ENCODE data around the gene HOXA7. TPM values are rescaled to one million over a fixed set of nuclear protein-coding genes. Genes with fewer than 3 reads are reported as not detected.

The HOXA7 gene
- total RNA-seq, 1 experiment from 2014 or later, result not detected

- peaks cover 42% of the 10 kb centered on the region for H3K4me1 ChIP-seq (replicated peaks; ENCODE audit: insufficient read depth)
- no TSS peak for BruUV-seq (replicated peaks)
- peak overlapping the region; percentile 98 for H3K4me2 ChIP-seq
- H3K4me3 ChIP-seq, result peak overlapping the region; percentile 90
- H3F3A ChIP-seq (ENCODE audit: insufficient read depth, low read depth), result peaks cover 70% of the 10 kb centered on the region
- CTCF ChIA-PET, result interaction anchor here (0.7 kb wide), 1 partner anchor 450 kb away, joined by 4 read pairs; no protein-coding TSS in a partner anchor
- TF ChIP-seq, protein P1, sequence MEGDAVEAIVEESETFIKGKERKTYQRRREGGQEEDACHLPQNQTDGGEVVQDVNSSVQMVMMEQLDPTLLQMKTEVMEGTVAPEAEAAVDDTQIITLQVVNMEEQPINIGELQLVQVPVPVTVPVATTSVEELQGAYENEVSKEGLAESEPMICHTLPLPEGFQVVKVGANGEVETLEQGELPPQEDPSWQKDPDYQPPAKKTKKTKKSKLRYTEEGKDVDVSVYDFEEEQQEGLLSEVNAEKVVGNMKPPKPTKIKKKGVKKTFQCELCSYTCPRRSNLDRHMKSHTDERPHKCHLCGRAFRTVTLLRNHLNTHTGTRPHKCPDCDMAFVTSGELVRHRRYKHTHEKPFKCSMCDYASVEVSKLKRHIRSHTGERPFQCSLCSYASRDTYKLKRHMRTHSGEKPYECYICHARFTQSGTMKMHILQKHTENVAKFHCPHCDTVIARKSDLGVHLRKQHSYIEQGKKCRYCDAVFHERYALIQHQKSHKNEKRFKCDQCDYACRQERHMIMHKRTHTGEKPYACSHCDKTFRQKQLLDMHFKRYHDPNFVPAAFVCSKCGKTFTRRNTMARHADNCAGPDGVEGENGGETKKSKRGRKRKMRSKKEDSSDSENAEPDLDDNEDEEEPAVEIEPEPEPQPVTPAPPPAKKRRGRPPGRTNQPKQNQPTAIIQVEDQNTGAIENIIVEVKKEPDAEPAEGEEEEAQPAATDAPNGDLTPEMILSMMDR (conservative IDR thresholded peaks at IDR 0.05), result no peak
- TF ChIP-seq EZH2 (IDR thresholded peaks at IDR 0.05; ENCODE audit: low read depth), result no peak
- no peaks in the 10 kb centered on the region for H3K9me2 ChIP-seq (ENCODE audit: insufficient read depth)
- H3K79me2 ChIP-seq (ENCODE audit: low read depth), result peaks cover 86% of the 10 kb centered on the region
- no peaks in the 10 kb centered on the region for H3K9me3 ChIP-seq (ENCODE audit: insufficient read depth, low read depth)
- intact Hi-C loops (cut with micrococcal nuclease; ENCODE audit: unreplicated experiment), result loop anchor here (1.0 to 10.0 kb wide), 6 partner anchors 33 to 630 kb away; partner anchors contain the start of genes SKAP2 and TAX1BP1
- no peaks in the 10 kb centered on the region for H4K20me1 ChIP-seq (ENCODE audit: insufficient read depth)
- no peak for DNase-seq
- peak overlapping the region; percentile 95 for H3K27ac ChIP-seq
- H3K36me3 ChIP-seq (ENCODE audit: low read depth), result peaks cover 39% of the 10 kb centered on the region
- H2AFZ ChIP-seq, result peak overlapping the region; percentile 70; the same call in 1 of the 2 replicates
- H3K27me3 ChIP-seq (ENCODE audit: insufficient read depth, low read depth), result no peaks in the 10 kb centered on the region
- POLR2A ChIA-PET (ENCODE audit: unreplicated experiment), result interaction anchor here (0.7 to 1.2 kb wide), 2 partner anchors 33 to 251 kb away, joined by 3 read pairs; no protein-coding TSS in a partner anchor
Observed at GRCh38 chr7:27114881-27115220, 41.6 kb downstream of the HOXA7 start.

DNA sequence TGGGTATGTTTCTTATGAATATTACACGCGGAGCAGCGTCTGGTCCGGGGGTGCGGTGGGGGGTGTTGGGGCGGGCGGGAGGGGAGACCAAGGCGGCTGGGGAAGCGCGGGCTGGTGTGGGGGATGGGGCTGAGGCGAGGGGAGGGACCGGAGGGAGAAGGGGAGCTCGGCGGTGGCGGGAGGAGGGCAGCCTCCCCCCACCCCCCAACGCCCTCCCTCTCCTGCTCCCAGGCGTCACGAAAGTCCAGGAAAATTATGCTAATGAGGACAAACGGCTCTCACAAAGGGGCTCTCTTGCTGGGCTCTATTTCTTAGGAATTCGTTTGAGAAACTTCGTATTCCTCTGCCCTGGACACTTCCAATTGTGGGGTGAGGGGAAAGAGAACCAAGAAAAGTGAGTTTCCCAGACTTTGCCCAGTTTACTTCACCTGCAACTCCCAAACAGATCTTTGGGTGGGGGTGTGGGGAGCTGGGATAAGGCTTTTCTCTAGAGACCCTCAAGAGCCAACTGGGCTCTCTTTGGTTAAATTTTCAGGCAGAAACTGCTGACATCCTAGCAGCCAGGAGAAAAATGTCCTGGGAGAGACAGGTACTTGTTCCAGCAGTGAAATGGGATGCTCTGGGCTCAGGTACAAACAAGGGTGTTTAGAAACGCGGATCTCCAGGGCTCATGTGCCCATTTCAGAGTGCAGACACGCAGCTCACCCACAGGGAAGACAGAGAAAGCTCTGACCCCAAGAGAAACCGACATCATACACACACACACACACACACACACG, 42.3 kb downstream of the HOXA7 start:
- peak overlapping the region; percentile 90 for H3K4me3 ChIP-seq
- H2AFZ ChIP-seq, result peak overlapping the region; percentile 60
- ChIA-PET POLR2A (ENCODE audit: unreplicated experiment) (interaction anchor here (0.5 to 1.2 kb wide), 9 partner anchors 27 to 289 kb away, joined by 3 to 12 read pairs (median 3); no protein-coding TSS in a partner anchor), CTCF (interaction anchor here (0.7 kb wide), 2 partner anchors 449 to 565 kb away, joined by 3 to 4 read pairs; no protein-coding TSS in a partner anchor)
- DNase-seq, result peak; percentile 71 to 73
- H3K4me2 ChIP-seq, result peak overlapping the region; percentile 98
- peak overlapping the region; percentile 95 for H3K27ac ChIP-seq
- peaks cover 48% of the 10 kb centered on the region for H3K4me1 ChIP-seq (replicated peaks; ENCODE audit: insufficient read depth)
- H3K27me3 ChIP-seq (ENCODE audit: insufficient read depth, low read depth), result no peaks in the 10 kb centered on the region
- H3K9me2 ChIP-seq (ENCODE audit: insufficient read depth), result no peaks in the 10 kb centered on the region
- intact Hi-C loops (cut with micrococcal nuclease; ENCODE audit: unreplicated experiment), result loop anchor here (1.0 to 10.0 kb wide), 4 partner anchors 41 to 631 kb away; partner anchors contain the start of gene TAX1BP1
- no peak for TF ChIP-seq EZH2 (IDR thresholded peaks at IDR 0.05; ENCODE audit: low read depth)
- TF ChIP-seq, protein P1 (conservative IDR thresholded peaks at IDR 0.05), result no peak; the same call in 1 of the 2 replicates
- no peaks in the 10 kb centered on the region for H3K9me3 ChIP-seq (ENCODE audit: insufficient read depth, low read depth)
- peaks cover 45% of the 10 kb centered on the region for H3K36me3 ChIP-seq (ENCODE audit: low read depth)
- H3F3A ChIP-seq (ENCODE audit: insufficient read depth, low read depth), result peaks cover 63% of the 10 kb centered on the region
- H4K20me1 ChIP-seq (ENCODE audit: insufficient read depth), result no peaks in the 10 kb centered on the region
- H3K79me2 ChIP-seq (ENCODE audit: low read depth), result peaks cover 92% of the 10 kb centered on the region
- TSS peak; percentile 49 for BruUV-seq (replicated peaks)
